8988T (cell line): ENCODE measurements around the gene ZNF710.
"Not testable (repeated sequence)": the region's sequence is repeated elsewhere in the genome, so short reads cannot be mapped to it uniquely, and the experiment has no call there.

Experiments used
- DNase-seq: peaks from one replicate; pipeline ENCODE4 v3.0.0; 2011

Gene ZNF710

DNA sequence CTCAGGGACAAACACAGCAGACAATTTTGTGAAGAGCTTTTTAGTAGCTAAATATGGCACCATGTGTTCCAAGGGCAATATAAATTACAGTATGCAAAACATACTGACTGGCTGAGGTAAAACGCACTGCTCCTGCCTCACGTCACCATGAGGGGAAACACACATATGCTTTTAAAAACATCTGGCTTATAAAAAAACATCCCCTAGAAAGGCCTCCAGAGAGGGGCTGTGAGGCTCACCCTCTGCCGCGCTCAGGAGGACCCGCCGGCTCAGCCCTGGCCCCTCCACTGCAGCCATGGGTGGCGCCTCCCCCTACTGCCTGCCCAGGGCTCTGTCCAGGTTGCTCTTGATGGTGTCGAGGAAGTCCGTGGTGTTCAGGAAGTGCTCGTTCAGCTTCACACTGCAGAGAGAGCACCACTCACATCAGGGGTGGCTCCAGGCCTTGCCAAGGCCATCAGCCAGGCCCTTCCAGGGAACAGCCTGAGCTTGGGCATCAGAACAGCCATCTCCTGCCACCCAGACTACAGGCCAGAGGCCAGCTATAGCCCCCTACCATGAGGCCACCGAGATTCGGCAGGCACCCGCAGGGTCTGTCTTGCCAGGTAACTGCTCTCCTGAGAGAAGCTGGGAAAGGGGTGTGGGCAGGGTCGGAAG, 83.0 kb downstream of the ZNF710 start:
- no peak for DNase-seq

- no peak for DNase-seq
These were observed 83.8 kb downstream of the ZNF710 start for GRCh38 chr15:90084876-90085423.

GRCh38 chr15:90085565-90085964, 84.4 kb downstream of the ZNF710 start:
- DNase-seq: no peak

DNA sequence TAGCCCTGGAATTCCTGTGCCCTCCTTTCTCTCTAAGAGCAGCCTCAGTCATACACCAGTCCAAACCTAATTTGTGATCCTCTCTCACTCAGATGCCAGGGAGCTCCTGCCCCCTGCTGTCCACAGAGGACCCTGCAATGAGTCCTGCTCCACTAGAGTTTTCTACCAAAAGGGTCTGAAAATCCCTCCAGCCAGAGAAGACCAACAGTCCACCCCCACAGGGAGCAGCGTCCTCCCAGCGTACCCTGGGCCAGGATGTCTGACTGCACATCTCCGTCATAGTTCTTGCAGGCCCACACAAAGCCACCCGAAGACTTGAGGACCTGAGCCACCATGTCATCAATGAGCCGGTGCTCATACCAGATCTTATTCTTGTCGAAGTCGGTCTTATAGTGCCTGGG, 85.7 kb downstream of the ZNF710 start:
- DNase-seq: no peak

GRCh38 chr15:90087454-90088154, 86.5 kb downstream of the ZNF710 start:
- DNase-seq: peak; percentile 52

DNA sequence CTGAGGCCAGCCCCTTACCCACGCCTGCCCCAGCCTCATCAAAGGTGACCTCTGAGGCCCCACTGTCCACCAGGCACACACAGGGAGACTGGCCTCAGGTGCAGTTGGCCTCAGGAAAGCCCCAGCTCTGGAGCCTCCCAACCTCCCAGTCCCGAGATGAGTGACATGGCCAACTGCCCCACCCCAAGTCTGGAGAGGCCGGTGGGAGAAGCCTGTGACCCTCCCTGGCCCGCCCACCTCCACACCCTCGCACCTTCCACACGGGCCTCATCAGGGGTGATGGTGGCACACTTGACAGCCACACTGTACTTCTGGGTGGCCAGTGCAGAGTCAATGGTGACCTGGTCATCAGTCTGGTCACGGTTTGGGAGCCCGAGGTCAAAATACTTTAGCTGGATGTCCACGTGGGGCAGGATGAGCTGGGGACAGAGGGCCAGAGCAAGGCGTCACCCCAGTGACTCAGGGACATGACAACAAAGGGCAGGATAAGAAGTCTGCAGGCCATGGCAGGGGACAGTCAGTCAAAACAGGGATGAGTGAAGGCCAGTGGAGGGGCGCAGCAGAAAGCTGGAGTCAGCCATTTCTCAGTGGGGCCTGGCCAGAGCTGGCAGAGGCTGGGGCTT, 89.2 kb downstream of the ZNF710 start:
- no peak for DNase-seq

- DNase-seq: no peak
These were observed 90.2 kb downstream of the ZNF710 start for GRCh38 chr15:90091156-90091931.

GRCh38 chr15:90095521-90095959, 94.4 kb downstream of the ZNF710 start:
- no peak for DNase-seq

DNA sequence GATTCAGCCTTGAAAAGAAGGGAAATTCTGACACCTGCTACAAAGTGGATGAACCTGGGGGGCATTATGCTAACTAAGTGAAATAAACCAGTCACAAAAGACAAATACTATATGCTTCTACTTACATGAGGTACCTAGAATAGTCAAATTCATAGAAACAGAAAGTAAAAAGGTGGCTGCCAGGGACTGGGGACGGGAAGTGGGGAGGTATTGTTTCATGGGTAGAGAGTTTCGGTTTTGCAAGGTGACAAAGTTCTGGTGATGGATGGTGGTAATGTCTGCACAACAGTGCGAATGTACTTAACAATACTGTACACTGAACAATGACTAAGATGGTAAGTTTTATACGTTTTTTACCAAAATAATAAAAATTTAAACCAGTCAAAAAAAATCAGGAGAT, 96.4 kb downstream of the ZNF710 start:
- DNase-seq: no peak

DNA sequence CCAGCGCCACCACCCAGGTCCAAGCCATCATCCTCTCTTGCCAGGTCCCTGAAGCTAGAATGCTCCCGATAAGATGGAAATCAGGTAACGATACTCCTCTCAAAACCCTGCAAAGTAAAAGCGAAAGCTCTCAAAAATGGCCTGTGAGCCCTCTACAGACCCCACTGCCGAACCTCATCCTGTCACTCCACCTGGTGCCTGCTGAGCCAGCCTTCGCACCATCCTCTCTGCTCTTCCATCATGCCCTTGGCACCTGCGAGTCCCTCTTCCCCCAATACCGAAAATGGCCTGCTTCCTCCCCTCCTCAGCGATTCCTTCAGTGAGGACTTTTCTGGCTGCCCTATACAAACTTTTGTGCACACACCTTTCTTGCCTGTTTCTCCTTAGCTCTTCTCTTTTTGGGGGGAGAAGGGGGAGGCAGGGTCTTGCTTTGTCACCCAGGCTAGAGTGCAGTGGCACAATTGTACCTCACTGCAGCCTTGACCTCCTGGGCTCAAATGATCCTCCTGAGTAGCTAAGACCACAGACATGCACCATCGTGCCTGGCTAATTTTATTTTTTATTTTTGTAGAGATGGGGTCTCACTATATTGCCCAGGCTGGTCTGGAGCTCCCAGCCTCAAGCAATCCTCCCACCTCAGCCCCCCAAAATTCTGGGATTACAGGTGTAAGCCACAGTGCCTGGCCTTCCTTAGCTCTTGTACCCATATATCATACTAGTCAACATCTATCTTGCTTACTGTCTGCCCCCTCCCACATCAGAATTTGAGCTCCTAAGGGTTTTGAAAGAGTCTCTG, 98.1 kb downstream of the ZNF710 start:
- no peak for DNase-seq

- no peak for DNase-seq
These were observed 99.0 kb downstream of the ZNF710 start for GRCh38 chr15:90099868-90100831.

GRCh38 chr15:90101130-90101968, 100.2 kb downstream of the ZNF710 start:
- DNase-seq: no peak

- DNase-seq: peak; percentile 89
These were observed 101.1 kb downstream of the ZNF710 start, which contains the start of gene IDH2 for GRCh38 chr15:90101969-90102890. Gene IDH2, minus strand, starts transcription at chr15:90102468. Its CDS starts 78 bp downstream, at chr15:90102390.

DNA sequence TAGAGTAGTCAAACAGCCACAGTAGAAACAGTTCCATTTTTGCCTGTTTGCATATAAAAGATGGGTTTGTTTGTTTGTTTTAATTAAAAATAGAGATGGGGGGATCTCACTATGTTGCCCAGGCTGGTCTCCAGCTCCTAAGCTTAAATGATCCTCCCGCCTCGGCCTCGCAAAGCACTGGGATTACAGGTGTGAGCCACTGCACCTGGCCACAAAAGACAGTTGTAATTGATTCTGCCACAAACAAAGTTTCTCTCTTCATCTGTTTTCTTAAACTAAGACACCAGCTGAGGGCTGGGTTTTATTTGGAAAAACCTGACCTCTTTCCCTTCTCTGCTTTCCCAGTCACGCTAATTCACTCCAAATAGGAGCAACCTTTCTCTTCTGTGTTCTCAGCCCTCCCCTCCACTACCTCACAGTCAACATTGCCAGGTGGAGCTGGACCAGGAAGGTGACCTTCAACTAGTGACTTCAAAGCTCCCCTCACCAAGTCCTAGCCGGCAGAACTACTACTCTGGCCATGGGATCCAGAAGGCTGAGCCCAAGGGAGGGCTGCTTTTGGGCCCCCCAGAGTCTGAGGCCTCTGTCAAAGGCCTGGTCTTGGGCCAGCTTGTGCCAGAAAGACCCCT, 102.7 kb downstream of the ZNF710 start:
- DNase-seq: no peak

GRCh38 chr15:90104551-90104950, 103.4 kb downstream of the ZNF710 start:
- no peak for DNase-seq

GRCh38 chr15:90105521-90105920, 104.4 kb downstream of the ZNF710 start:
- no peak for DNase-seq

- peak; percentile 43 for DNase-seq
These were observed 105.5 kb downstream of the ZNF710 start for GRCh38 chr15:90106522-90107117.

GRCh38 chr15:90108038-90108437, 106.9 kb downstream of the ZNF710 start:
- not testable (repeated sequence) for DNase-seq
